Cardiac fibroblast (primary cell): ENCODE results near the gene RAD51D.

ENCODE experiments used
- DNase-seq, 2 donors: peaks; one replicate each; pipeline versions ENCODE4 v3.0.0 to v3.0.0-alpha.2; 2010; ENCODE audit warnings: low read depth in 2 of 2
- H3K4me3 ChIP-seq, 2 donors: replicated peaks in 1 of 2; 1 replicate in 1 of 2; 2 replicates in 1 of 2; pipeline ENCODE4 v1.5.1; 2011; ENCODE audit warnings: low read depth in 2 of 2, low read length in 2 of 2, mild to moderate bottlenecking in 2 of 2, moderate library complexity in 1 of 2
- TF ChIP-seq, protein P1 (sequence below): IDR thresholded peaks from one replicate; pipeline ENCODE4 v1.5.1; 2011; ENCODE audit warnings: low read depth, mild to moderate bottlenecking, low read length, inconsistent platforms

RAD51D gene

DNA sequence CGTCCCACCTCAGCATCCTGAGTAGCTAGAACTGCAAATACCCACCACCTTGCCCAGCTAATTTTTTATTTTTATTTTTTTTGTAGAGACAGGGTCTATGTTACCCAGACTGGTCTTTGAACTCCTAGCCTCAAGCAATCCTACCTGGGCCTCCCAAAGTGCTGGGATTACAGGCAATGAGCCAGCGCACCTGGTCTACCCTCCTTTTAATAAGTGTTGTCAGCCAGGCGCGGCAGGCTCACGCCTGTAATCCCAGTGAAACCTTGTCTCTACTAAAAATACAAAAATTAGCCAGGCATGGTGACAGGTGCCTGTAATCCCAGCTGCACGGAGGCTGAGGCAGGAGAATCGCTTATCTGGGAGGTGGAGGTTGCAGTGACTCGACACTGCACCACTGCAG, 75.5 kb downstream of the RAD51D start:
- H3K4me3 ChIP-seq: no peak overlapping the region
- no peak for DNase-seq
- TF ChIP-seq, protein P1, sequence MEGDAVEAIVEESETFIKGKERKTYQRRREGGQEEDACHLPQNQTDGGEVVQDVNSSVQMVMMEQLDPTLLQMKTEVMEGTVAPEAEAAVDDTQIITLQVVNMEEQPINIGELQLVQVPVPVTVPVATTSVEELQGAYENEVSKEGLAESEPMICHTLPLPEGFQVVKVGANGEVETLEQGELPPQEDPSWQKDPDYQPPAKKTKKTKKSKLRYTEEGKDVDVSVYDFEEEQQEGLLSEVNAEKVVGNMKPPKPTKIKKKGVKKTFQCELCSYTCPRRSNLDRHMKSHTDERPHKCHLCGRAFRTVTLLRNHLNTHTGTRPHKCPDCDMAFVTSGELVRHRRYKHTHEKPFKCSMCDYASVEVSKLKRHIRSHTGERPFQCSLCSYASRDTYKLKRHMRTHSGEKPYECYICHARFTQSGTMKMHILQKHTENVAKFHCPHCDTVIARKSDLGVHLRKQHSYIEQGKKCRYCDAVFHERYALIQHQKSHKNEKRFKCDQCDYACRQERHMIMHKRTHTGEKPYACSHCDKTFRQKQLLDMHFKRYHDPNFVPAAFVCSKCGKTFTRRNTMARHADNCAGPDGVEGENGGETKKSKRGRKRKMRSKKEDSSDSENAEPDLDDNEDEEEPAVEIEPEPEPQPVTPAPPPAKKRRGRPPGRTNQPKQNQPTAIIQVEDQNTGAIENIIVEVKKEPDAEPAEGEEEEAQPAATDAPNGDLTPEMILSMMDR: no peak
